GM11168 (cell line): ENCODE measurements around the gene MCM3AP.

Experiments used
- in situ Hi-C: fragments of 300-500 bp; cut with MboI; formaldehyde crosslinking; loops from one replicate; pipeline ENCODE4 v1.12.0; 2022; ENCODE audit warnings: low sequenced_read_pairs; ENCODE audit not compliant: unreplicated experiment

Gene MCM3AP

DNA sequence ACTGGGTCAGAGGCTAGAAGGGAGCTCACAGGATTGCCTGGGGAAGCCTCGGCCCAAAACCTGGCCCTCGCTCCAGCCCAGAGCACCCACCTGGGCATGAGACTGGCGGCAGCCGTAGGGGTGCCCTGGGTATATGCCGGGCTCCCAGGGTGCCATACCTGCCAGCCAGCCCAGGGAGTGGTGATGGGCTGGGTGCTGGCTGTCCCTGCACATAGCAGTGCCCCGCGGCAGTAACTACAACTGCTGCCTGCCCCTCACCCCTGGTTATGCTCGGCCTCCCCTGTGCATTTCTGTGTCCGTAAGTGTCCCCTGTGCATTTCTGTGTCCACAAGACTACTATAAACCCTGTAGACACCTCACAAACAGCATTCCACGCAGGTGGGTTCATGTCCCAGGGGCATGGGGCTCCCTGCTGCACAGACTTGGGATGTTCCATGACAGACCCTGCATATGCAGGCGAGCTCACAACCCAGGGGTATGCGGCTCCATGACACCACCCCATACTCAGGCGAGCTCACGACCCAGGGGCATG is 95.4 kb downstream of the MCM3AP start:
- in situ Hi-C loops = no loop called here

DNA sequence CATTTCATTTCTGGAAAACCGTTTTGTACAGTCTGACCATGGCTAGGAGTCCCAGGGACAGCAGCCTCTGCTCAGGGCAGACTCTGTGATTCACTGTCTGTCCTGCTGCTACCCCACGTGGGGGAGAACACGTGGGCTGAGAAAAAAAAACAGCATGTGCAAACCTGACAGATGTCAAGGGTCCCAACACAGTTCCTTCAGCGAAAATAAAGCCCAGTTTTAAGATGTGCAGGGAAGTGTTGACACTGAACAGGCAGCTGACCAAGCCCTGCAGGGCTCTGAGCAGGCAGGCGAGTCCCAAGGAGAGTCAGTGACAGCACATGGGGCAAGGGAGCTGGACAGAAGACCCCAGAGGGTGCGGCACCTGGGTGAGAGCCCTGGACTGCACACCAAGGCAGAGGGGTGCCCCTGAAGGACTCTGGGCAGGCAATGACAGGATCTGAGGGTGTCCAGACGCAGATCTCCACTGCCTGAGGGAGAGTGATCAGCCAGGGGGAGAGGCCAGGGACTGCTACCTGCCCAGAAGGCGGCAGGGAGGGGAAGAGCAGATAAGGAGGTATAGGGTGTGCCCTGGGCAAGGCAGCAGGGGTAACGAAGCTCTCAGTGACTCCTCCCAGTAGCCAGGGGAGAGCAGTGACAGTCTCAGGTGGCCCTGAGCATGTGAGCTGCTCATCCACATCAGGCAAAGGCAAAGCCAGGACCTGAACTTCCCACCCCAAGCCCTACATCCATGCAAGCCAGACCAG is 96.0 kb downstream of the MCM3AP start:
- in situ Hi-C loops = no loop called here

DNA sequence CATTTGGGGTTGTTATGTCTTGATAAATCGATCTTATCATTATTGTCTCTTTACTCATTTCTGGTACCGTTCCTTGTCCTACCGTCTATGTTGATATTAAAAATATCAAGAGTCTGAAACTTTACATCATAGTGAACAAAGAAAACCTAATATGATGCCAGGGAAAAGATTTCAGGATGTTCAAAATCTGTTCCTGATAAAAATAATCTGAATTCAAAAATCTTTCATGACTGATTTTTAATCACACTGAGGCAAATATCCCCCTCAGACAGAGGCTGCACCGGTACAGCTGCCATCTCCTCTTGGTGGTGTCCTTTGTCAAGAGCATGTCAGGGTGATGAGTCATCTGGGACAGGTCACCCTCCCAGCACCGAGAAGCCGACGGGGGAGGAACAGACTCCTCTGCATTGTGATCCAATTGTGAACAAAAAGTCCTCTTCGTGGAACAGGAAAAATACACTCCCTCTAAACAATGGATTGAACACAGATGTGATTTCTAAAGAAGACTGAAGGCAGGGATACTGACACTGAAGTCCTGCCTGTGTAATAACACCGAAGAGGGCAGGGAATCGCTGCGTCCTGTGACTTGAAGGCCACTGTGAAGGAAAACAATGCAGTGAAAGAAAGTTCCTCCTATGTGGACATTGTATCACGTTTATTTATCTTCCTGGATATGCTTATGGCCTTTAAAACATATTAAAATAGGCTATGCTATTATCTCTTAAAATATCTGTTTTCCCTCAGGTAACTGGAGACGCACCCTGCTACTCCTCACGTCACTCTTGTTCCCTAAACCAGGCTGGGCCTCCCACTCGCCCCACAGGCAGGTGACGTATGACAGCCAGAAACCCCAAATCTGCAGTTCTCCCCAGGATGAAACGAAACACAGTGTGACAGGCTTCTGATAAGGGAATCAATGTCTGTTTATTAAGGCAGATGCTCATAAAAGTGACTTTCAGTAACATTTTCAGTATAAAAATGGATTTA is 96.9 kb downstream of the MCM3AP start:
- in situ Hi-C loops = no loop called here

DNA sequence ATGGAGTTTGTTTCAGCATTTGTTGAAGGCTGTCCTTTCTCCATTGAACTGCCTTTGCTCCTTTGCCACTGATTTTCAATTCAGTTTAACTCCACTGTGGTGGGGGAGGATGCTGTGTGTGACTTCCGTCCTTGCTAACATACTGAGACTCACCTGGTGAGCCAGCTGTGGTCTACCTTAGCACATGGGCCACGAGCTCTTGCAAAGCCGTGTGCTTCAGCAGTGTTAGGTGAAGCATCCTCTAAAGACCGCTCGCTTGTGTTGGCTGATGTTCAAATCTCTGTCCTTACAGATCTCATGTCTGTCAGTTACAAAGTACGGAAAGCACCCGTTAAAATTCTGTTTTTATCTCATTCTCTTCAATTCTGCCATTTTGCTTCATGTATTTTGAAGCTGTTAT is 97.6 kb downstream of the MCM3AP start:
- in situ Hi-C loops = no loop called here

DNA sequence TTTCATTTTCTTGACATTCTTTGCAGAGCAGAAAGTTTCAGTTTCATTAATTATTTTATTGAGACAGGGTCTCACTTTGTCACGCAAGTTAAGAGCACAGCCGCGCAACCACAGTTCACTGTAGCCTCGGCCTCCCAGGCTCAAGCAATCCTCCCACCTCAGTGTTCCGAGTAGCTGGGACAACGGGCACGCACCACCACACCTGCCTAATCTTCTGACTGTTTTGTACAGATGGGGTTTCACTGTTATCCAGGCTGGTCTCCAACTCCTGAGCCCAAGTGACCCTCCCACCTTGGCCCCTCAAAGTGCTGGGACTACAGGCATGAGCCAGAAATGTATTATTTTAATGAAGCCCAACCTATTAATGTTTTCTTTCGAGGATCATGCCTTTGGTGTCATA is 98.2 kb downstream of the MCM3AP start:
- in situ Hi-C loops = no loop called here

DNA sequence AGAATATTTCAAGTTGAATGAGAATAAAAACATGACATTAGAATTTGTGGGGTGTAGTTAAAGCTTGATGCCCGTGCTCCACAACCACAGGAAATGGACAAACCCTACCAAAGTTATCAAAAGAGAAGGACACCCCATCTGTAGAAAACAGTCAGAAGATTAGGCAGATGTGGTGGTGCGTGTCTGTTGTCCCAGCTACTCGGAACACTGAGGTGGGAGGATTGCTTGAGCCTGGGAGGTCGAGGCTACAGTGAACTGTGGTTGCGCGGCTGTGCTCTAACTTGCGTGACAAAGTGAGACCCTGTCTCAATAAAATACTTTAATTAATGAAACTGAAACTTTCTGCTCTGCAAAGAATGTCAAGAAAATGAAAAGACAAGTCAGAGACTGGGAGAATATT is 99.7 kb downstream of the MCM3AP start:
- in situ Hi-C loops = no loop called here
